Measurements from ENCODE around the gene DLK1.
A peak's percentile ranks its signal among the peaks of the same experiment; 100 is the strongest.

DLK1 gene

GRCh38 chr14:100750762-100751699 lies 24.3 kb downstream of the DLK1 start:
- H3K4me3 ChIP-seq (ENCODE audit: low read length): no peak overlapping the region
- DNase-seq (ENCODE audit: low read depth): no peak
- TF ChIP-seq, protein P1, sequence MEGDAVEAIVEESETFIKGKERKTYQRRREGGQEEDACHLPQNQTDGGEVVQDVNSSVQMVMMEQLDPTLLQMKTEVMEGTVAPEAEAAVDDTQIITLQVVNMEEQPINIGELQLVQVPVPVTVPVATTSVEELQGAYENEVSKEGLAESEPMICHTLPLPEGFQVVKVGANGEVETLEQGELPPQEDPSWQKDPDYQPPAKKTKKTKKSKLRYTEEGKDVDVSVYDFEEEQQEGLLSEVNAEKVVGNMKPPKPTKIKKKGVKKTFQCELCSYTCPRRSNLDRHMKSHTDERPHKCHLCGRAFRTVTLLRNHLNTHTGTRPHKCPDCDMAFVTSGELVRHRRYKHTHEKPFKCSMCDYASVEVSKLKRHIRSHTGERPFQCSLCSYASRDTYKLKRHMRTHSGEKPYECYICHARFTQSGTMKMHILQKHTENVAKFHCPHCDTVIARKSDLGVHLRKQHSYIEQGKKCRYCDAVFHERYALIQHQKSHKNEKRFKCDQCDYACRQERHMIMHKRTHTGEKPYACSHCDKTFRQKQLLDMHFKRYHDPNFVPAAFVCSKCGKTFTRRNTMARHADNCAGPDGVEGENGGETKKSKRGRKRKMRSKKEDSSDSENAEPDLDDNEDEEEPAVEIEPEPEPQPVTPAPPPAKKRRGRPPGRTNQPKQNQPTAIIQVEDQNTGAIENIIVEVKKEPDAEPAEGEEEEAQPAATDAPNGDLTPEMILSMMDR (conservative IDR thresholded peaks at IDR 0.05; ENCODE audit: low read length): no peak

DNA sequence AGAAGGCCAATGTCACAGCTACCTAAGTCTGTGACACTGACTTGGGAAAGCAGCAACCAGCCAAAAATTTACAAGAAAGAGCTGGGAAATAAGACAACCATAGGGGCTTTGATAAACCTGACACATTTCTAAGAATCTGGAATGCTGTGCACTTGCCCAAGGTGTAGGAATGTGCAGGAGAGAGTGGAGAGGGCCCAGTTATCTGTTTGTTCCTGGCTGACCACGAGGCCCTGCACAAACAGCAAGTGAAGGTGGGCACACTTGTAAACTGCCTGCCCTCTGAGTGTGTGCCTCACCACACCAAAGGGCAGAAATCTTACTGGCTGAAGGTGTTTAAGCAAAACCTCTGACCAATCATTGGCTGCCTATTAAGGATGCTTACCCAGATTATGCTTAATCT lies 27.3 kb downstream of the DLK1 start:
- TF ChIP-seq, protein P1 (conservative IDR thresholded peaks at IDR 0.05; ENCODE audit: low read length): no peak
- no peak overlapping the region for H3K4me3 ChIP-seq (ENCODE audit: low read length)
- no peak for DNase-seq (ENCODE audit: low read depth)

- TF ChIP-seq, protein P1 (conservative IDR thresholded peaks at IDR 0.05; ENCODE audit: low read length): no peak
- no peak overlapping the region for H3K4me3 ChIP-seq (ENCODE audit: low read length)
- no peak for DNase-seq (ENCODE audit: low read depth)
Observed at GRCh38 chr14:100755649-100756048, 29.0 kb downstream of the DLK1 start.

GRCh38 chr14:100761481-100761880 lies 34.8 kb downstream of the DLK1 start:
- H3K4me3 ChIP-seq (ENCODE audit: low read length): no peak overlapping the region
- TF ChIP-seq, protein P1 (conservative IDR thresholded peaks at IDR 0.05; ENCODE audit: low read length): no peak
- peak; percentile 78 for DNase-seq (ENCODE audit: low read depth)

DNA sequence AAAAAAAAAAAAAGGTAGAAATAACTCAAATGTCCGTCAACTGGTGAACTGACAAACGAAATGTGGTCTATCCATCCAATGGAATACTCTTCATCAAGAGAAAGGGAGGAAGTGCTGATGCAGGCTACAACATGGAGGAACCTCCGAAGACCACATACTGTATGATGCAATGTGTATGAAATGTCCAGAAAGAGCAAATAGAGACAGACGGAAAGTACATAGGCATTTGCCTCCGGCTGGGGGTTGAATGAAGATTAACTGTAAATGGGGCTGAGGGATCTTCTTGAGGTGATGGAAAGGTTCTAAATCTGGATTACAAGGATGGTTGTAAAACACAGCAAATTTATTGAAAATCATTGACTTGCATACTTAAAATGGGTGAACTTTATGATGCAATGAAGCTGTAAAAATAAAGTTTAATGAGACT lies 35.4 kb downstream of the DLK1 start:
- DNase-seq (ENCODE audit: low read depth): peak; percentile 23
- no peak overlapping the region for H3K4me3 ChIP-seq (ENCODE audit: low read length)
- TF ChIP-seq, protein P1 (conservative IDR thresholded peaks at IDR 0.05; ENCODE audit: low read length): no peak

DNA sequence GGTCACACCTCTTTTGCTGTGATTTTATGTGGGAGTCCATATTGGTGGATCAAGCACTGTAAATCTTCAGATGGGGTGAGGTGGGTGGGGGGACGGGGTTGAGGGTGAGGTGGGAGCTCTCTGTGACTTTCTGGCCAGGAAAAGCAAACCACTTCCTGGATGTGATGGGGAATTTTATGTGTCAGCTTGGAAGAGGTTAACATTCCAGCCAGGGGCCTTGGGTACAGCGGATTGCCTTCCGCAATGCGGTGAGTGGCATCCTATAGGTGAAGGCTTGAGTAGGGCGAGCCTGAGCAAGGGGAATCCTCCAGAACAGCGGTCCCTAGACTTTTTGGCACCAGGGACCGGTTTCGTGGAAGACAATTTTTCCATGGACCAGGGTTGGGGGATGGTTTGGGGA lies 36.2 kb downstream of the DLK1 start:
- no peak for DNase-seq (ENCODE audit: low read depth)
- no peak overlapping the region for H3K4me3 ChIP-seq (ENCODE audit: low read length)
- TF ChIP-seq, protein P1 (conservative IDR thresholded peaks at IDR 0.05; ENCODE audit: low read length): no peak

All from AG10803 (cell line).